Muscle of leg (tissue), 11 donors: Measurements from ENCODE around the gene PICALM. TPM values are rescaled to one million over a fixed set of nuclear protein-coding genes. Genes with fewer than 3 reads are reported as not detected.
A peak's percentile ranks its signal among the peaks of the same experiment; 100 is the strongest.
"Not testable (repeated sequence)": the region's sequence is repeated elsewhere in the genome, so short reads cannot be mapped to it uniquely, and the experiment has no call there.

ENCODE experiments used
- DNase-seq: peaks from one replicate; pipeline ENCODE4 v3.0.0; 2013
- H3K27ac ChIP-seq: one replicate; pipeline ENCODE4 v1.5.1; 2013; ENCODE audit warnings: mild to moderate bottlenecking, low read length, control low read depth
- H3K27me3 ChIP-seq: one replicate; pipeline ENCODE4 v1.6.1; 2013; ENCODE audit warnings: low read length; ENCODE audit not compliant: control insufficient read depth, insufficient read depth
- H3K36me3 ChIP-seq: one replicate; pipeline ENCODE4 v1.6.1; 2013; ENCODE audit warnings: low read length; ENCODE audit not compliant: control insufficient read depth, insufficient read depth
- H3K4me1 ChIP-seq: one replicate; pipeline ENCODE4 v1.6.1; 2013; ENCODE audit warnings: low read length; ENCODE audit not compliant: control insufficient read depth, insufficient read depth
- H3K4me3 ChIP-seq: one replicate; pipeline ENCODE4 v1.5.1; 2013; ENCODE audit warnings: low read length, control low read depth
- H3K9me3 ChIP-seq: replicated peaks from 2 replicates; pipeline ENCODE4 v1.6.1; 2013; ENCODE audit warnings: low read depth, low read length; ENCODE audit not compliant: control insufficient read depth
- WGBS: methylation state at CpG from one replicate; pipeline ENCODE4 v1.1.5; 2013; ENCODE audit warnings: missing lambda C conversion rate; ENCODE audit not compliant: insufficient coverage; 5-methylcytosine and 5-hydroxymethylcytosine counted together
- polyA plus RNA-seq, 8 donors: library from polyadenylated mRNA; unstranded; fragments of 120-200 nt; gene quantifications; one replicate each; pipeline versions ENCODE4 v1.2.1 to v1.2.3, GENCODE V29; 2013; ENCODE audit warnings: inconsistent platforms in 1 of 8, low replicate concordance in 1 of 8; ENCODE audit not compliant: insufficient read length in 8 of 8, insufficient read depth in 1 of 8
- total RNA-seq: library from RNA; stranded (reverse); fragments of 120-200 nt; gene quantifications from one replicate; pipeline ENCODE4 v1.2.4, GENCODE V29; 2013

The PICALM gene
- total and polyA plus RNA-seq, 9 donors: 96.2 to 171 (median 116) TPM

DNA sequence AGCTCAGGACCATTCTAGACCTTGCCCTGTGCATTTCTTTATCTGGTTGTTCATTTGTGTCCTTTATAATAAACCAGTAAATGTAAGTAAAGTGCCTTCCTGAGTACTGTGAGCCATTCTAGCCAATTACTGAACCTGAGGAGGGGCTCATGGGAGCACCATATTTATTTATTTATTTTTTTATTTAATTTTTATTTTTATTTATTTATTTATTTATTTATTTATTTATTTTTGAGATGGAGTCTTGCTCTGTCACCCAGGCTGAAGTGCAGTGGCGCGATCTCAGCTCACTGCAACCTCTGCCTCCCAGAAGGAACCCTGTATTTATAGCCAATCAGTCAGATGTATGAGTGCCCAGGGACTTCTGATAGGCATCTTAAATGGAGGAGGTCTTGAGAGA lies 18.8 kb upstream of the PICALM start:
- not testable (repeated sequence) for H3K36me3 ChIP-seq, H3K4me3 ChIP-seq, H3K27ac ChIP-seq, DNase-seq, H3K9me3 ChIP-seq, H3K27me3 ChIP-seq, H3K4me1 ChIP-seq
- WGBS: no CpG with 5 or more reads among the region's 2 CpGs

DNA sequence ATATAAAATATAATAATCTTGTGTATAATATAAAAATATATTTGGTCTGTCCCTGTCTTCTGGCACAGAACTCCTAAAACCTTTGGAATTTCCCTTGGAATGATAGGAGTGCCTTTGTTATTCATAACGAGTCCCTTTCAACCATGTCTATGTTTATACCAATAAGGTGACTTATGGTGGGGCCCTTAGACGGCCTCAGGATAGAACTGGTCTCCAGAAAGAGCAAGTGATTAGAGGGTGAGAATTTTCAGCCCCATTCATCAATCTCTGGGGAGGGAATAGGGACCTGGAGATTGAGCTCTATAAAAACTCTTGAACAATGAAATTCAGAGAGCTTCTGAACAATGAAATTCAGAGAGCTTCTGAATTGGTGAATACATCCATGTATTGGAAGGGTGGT lies 18.4 kb upstream of the PICALM start:
- Histone ChIP-seq H3K9me3 (no peaks in the 10 kb centered on the region), H3K4me1 (no peaks in the 10 kb centered on the region), H3K4me3 (no peak overlapping the region), H3K36me3 (no peaks in the 10 kb centered on the region), H3K27me3 (no peaks in the 10 kb centered on the region), H3K27ac (no peak overlapping the region)
- DNase-seq: no peak
- no CpG with 5 or more reads among the region's 2 CpGs for WGBS

DNA sequence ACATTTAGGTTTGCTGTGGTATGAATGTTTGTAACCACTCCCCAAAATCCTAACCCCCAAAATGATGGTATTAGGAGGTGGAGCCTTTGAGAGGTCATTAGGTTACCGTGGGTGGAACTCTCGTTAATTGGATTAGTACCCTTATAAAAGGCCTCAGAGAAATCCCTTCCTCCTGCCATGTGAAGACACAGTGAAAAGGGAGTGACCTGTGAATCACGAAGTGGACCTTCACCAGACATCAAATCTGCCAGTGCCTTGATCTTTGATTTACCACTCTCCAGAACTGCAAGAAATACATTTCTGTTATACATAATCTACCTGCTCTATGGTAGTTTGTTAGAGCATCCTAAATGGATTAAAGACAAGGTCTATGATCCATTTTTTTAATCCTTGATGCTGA lies 12.6 kb upstream of the PICALM start:
- H3K9me3 ChIP-seq: no peaks in the 10 kb centered on the region
- H3K36me3 ChIP-seq: no peaks in the 10 kb centered on the region
- H3K4me1 ChIP-seq: no peaks in the 10 kb centered on the region
- no CpG with 5 or more reads among the region's 3 CpGs for WGBS
- no peak overlapping the region for H3K4me3 ChIP-seq
- no peaks in the 10 kb centered on the region for H3K27me3 ChIP-seq
- DNase-seq: no peak
- no peak overlapping the region for H3K27ac ChIP-seq

DNA sequence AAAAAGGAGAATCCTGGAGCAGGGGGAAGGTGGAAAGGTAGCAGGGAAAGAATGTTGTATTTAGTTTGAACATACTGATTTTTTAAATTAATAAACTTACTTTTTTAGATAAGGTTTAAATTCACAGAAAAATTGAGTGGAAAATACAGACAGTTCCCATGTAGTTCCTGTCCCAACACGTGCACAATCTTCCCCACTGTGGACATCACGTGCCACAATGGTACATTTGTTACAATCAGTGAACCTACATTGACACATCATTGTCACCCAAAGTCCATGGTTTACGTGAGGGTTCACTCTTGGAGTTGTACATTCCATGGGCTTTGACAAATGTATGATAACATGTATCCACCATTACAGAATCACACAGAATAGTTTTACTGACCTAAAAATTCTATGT lies 10.5 kb upstream of the PICALM start:
- H3K4me1 ChIP-seq: no peaks in the 10 kb centered on the region
- no peaks in the 10 kb centered on the region for H3K27me3 ChIP-seq
- H3K9me3 ChIP-seq: no peaks in the 10 kb centered on the region
- no peak overlapping the region for H3K4me3 ChIP-seq
- WGBS: 90% methylated on average over 2 of the region's 3 CpGs
- DNase-seq: no peak
- no peaks in the 10 kb centered on the region for H3K36me3 ChIP-seq
- H3K27ac ChIP-seq: no peak overlapping the region

DNA sequence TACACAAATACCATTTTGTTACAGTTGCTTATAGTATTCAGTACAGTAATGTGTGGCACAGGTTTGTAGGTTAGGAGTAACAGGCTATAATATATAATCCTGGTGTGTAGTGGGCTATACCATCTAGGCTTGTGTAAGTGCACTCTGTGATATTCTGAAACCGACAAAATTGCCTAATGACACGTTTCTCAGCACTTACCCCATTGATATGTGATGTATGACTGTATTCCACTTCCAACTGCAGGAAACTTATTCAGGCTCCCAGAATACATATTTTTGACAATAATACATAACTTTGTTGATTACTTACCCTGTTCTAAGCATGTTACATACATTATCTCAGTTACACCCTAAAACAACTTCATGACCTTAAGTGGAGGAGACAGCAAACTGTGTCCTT lies 5.1 kb upstream of the PICALM start:
- no peaks in the 10 kb centered on the region for H3K9me3 ChIP-seq
- peaks cover 9% of the 10 kb centered on the region for H3K4me1 ChIP-seq
- no peaks in the 10 kb centered on the region for H3K27me3 ChIP-seq
- H3K36me3 ChIP-seq: no peaks in the 10 kb centered on the region
- no peak overlapping the region for H3K4me3 ChIP-seq
- no peak for DNase-seq
- no CpG with 5 or more reads among the region's 2 CpGs for WGBS
- no peak overlapping the region for H3K27ac ChIP-seq

DNA sequence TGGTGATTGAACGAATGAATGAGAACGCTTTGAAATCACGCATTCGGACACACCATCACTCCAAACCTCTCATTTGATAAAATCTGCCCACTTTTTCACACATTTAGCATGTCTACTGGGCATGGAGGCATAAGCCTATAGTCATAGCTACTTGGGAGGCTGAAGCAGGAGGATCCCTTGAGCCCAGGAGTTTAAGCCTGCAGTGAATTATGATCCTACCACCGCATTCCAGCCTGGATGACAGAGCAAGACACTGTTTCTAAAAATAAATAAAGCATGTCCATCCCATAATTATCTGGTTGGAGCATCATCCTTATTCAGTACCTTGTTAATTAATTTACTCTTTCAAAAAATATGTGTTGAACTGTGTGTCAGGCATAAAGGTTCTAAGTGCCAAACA lies 3.3 kb upstream of the PICALM start:
- H3K4me1 ChIP-seq: peaks cover 9% of the 10 kb centered on the region
- DNase-seq: no peak
- H3K36me3 ChIP-seq: no peaks in the 10 kb centered on the region
- H3K4me3 ChIP-seq: no peak overlapping the region
- H3K9me3 ChIP-seq: no peaks in the 10 kb centered on the region
- no peaks in the 10 kb centered on the region for H3K27me3 ChIP-seq
- WGBS: no CpG with 5 or more reads among the region's 5 CpGs
- no peak overlapping the region for H3K27ac ChIP-seq

DNA sequence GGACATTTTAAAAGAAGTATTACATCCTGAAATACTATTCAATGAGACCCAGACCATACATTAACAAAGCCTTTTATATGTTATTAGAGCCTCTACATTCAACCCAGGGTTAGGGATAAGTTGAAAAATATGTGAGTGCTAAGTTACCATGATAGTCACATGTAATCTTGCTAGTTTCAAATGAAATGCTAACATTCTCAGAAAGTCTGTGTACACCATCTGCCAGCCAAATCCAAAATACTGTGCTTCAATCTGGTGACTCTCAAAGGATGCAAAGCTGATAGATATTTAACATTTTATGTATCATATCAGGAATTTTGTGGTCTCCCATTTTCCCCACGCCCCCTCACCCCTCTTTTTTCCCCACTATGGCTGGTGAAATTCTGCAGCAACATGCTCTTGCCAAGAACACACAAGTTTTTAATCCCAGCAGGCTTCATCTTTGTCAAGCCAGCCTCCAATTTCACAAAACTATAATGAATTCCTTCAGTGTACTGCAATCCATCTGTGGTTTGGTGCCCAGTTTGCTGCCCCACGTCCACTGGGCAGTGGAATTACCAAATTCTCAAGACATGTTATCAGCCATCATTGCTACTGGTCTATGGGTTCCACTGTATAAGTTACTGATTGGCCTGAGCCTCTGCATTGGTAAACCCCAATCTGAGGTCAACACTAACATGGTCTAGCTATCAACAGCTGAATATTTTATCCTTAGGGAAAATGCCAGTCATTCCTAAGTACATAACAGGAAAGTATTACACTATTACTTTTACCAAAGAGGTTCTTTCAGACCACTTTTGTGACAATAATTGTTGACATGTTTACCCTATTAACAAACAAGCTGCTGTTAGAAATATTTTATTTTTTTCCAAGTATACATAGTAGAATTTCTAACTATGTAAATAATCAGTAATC lies 1.5 kb upstream of the PICALM start:
- Histone ChIP-seq H3K36me3 (no peaks in the 10 kb centered on the region), H3K4me3 (no peak overlapping the region)

DNA sequence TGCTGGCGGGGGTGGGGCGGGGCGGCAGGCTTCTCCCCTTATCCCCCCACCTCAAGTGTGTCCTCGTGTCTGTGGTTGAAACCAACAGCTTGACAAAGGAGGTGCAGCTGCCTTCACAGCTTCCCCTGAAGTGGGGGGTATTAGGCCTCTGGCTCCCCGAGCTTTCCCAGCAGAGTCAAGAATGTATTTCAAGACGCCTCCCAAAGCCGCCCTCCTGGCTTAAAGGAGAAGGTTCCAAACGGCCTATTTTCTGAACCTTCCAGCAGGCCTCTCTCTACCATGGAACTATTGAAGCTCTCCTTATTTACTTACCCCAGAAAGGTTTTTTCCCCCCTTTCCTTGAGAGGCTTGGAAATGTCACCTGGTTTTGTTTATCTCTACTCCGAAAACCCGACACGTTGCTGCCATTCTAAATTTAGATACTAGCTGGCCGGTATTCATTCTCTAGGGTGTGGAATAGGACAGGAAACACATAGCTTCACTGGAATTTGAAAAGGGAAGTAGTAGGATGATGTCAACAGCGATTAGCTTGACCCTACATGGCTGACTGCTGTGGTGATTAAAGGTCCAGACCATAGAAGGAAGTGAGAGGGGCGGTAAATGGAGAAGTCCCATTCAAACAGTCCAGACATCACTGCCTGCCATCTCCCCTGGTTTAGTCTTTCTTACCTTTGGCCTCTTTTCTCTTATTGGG lies 671 bp upstream of the PICALM start:
- 4% methylated on average over 5 of the region's 14 CpGs for WGBS
- no peaks in the 10 kb centered on the region for H3K36me3 ChIP-seq
- H3K27me3 ChIP-seq: no peaks in the 10 kb centered on the region
- peak; percentile 93 for DNase-seq
- H3K4me1 ChIP-seq: peaks cover 11% of the 10 kb centered on the region
- H3K9me3 ChIP-seq: no peaks in the 10 kb centered on the region
- H3K4me3 ChIP-seq: peak overlapping the region; percentile 36
- H3K27ac ChIP-seq: peak overlapping the region; percentile 99

More for the DNA sequence above, 1.5 kb upstream of the PICALM start:
- peaks cover 9% of the 10 kb centered on the region for H3K4me1 ChIP-seq
- peak overlapping the region; percentile 99 for H3K27ac ChIP-seq
- DNase-seq: no peak
- H3K27me3 ChIP-seq: no peaks in the 10 kb centered on the region
- 89% methylated on average over 1 of the region's 2 CpGs for WGBS
- no peaks in the 10 kb centered on the region for H3K9me3 ChIP-seq

DNA sequence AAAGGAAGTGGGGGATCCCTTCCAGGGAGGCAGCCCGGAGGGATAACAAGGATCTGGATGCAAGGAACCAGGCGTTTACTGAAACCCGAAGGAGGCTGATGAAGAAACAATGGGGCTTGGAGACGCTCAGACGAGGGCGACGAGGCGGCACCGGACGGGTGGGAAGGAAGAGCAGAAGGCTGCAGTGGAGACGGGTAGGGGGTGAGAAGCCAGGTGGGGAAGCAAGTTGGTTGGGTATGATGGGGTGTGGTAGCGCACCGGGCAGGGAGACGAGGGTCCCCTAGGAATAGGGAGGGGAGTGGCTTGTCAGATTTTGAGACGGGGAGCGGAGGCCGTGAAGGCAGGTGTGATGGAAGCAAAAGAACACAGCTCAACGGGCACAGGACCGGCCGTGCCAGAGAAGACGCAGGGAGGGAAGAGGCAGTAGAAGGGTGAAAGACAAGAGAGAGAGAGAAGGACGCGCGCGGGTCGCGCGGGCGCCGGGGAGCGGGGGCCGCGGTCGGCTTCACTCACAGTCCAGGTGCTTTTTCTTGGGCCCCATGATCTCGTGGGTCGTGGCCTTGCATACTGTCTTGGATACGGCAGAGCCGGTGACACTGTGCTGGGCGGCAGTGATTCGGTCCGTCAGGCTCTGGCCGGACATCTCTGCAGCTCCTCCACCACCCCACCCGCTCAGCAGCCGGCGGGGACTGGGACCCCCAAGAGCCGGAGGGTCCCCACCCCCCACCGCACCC lies 579 bp downstream of the PICALM start:
- Histone ChIP-seq H3K4me1 (peaks cover 14% of the 10 kb centered on the region), H3K4me3 (peak overlapping the region; percentile 90), H3K9me3 (no peaks in the 10 kb centered on the region), H3K27me3 (no peaks in the 10 kb centered on the region), H3K27ac (peak overlapping the region; percentile 99), H3K36me3 (no peaks in the 10 kb centered on the region)
- peak; percentile 71 for DNase-seq
- under 1% methylated on average over 36 of the region's 47 CpGs for WGBS

DNA sequence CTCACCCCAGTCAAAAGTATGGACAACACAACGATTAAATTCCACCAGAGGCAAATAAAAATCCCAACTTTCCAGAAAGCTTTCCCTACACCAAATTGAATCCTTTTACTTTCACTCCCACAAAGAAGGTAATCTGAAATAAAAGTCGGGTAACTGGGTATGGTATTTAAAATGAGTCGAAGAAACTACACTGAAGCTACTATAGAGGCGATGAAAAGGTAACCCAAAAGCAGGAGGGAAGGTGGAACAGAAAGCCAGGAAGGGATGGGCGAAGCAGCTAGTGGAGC lies 1.1 kb downstream of the PICALM start:
- no peaks in the 10 kb centered on the region for H3K36me3 ChIP-seq
- peak overlapping the region; percentile 99 for H3K27ac ChIP-seq
- DNase-seq: no peak
- H3K4me3 ChIP-seq: peak overlapping the region; percentile 90
- WGBS: 0% methylated on average over 4 of the region's 5 CpGs
- no peaks in the 10 kb centered on the region for H3K27me3 ChIP-seq
- no peaks in the 10 kb centered on the region for H3K9me3 ChIP-seq
- H3K4me1 ChIP-seq: peaks cover 14% of the 10 kb centered on the region
